Neural progenitor cell (in vitro differentiated cells): Measurements from ENCODE around the gene MCRIP2. TPM values are rescaled to one million over a fixed set of nuclear protein-coding genes. Genes with fewer than 3 reads are reported as not detected.

Experiments
- DNase-seq: peaks from one replicate; pipeline ENCODE4 v3.0.0-alpha.2; 2016; ENCODE audit warnings: low spot score
- H2AFZ ChIP-seq: fragments of 200-600 bp; sonication (generic); replicated peaks from 2 replicates; pipeline ENCODE4 v1.6.1; 2016; ENCODE audit warnings: antibody characterized with exemption
- H3F3A ChIP-seq: fragments of 200-600 bp; sonication (generic); 2 replicates; pipeline ENCODE4 v1.6.1; 2016; ENCODE audit warnings: antibody characterized with exemption, low read depth
- H3K27ac ChIP-seq: fragments of 200-600 bp; sonication (generic); 2 replicates; pipeline ENCODE4 v1.5.1; 2016; ENCODE audit warnings: mild to moderate bottlenecking
- H3K27me3 ChIP-seq: fragments of 200-600 bp; sonication (generic); 2 replicates; pipeline ENCODE4 v1.6.1; 2016; ENCODE audit warnings: mild to moderate bottlenecking, moderate library complexity
- H3K36me3 ChIP-seq: fragments of 200-600 bp; sonication (generic); 2 replicates; pipeline ENCODE4 v1.5.1; 2016
- H3K4me1 ChIP-seq: fragments of 200-600 bp; sonication (generic); 2 replicates; pipeline ENCODE4 v1.6.1; 2016; ENCODE audit warnings: mixed run types
- H3K4me2 ChIP-seq: fragments of 200-600 bp; sonication (generic); 2 replicates; pipeline ENCODE4 v1.6.1; 2016
- H3K4me3 ChIP-seq: fragments of 200-600 bp; sonication (generic); 2 replicates; pipeline ENCODE4 v1.5.1; 2016
- H3K79me2 ChIP-seq: fragments of 200-600 bp; sonication (generic); 2 replicates; pipeline ENCODE4 v1.6.1; 2016; ENCODE audit warnings: low read depth
- H3K9ac ChIP-seq: fragments of 200-600 bp; sonication (generic); 2 replicates; pipeline ENCODE4 v1.6.1; 2016
- H3K9me3 ChIP-seq: fragments of 200-600 bp; sonication (generic); 2 replicates; pipeline ENCODE4 v1.5.1; 2016; ENCODE audit warnings: low read depth
- H4K20me1 ChIP-seq: fragments of 200-600 bp; sonication (generic); 2 replicates; pipeline ENCODE4 v1.6.1; 2016; ENCODE audit warnings: low read depth
- H3K27ac Mint-ChIP-seq: 3 replicates; pipeline ENCODE4 v1.8.0; 2021; ENCODE audit warnings: mixed read lengths
- H3K27me3 Mint-ChIP-seq: 2 replicates; pipeline ENCODE4 v1.8.0; 2022; ENCODE audit warnings: low read depth, mild to moderate bottlenecking, inconsistent platforms, moderate library complexity, mixed read lengths; ENCODE audit not compliant: insufficient read depth
- H3K36me3 Mint-ChIP-seq: 3 replicates; pipeline ENCODE4 v1.8.0; 2021; ENCODE audit warnings: mixed read lengths
- H3K4me1 Mint-ChIP-seq: 3 replicates; pipeline ENCODE4 v1.8.0; 2021; ENCODE audit warnings: mixed read lengths
- H3K4me3 Mint-ChIP-seq: 3 replicates; pipeline ENCODE4 v1.8.0; 2021; ENCODE audit warnings: mild to moderate bottlenecking, moderate library complexity, mixed read lengths
- H3K9me3 Mint-ChIP-seq: 3 replicates; pipeline ENCODE4 v1.8.0; 2020; ENCODE audit warnings: mixed read lengths
- EZH2 ChIP-seq: fragments of 200-600 bp; sonication (generic); IDR thresholded peaks from 2 replicates; pipeline ENCODE4 v1.6.1; 2017; ENCODE audit warnings: antibody characterized with exemption, mild to moderate bottlenecking, moderate library complexity
- EZH2phosphoT487 ChIP-seq: fragments of 200-600 bp; sonication (generic); IDR thresholded peaks from 2 replicates; pipeline ENCODE4 v1.6.1; 2017; ENCODE audit warnings: antibody characterized with exemption
- total RNA-seq: library from RNA; depleted of rRNA; stranded (reverse); fragments of >200 nt; gene quantifications from 2 replicates; pipeline ENCODE4 v1.2.3, GENCODE V29; 2015; ENCODE audit warnings: low replicate concordance
- TF ChIP-seq, protein P1 (sequence below): fragments of 200-600 bp; sonication (generic); IDR thresholded peaks from 2 replicates; pipeline ENCODE4 v1.5.1; 2017; ENCODE audit warnings: antibody characterized with exemption, mild to moderate bottlenecking

Gene MCRIP2
- total RNA-seq, 1 donor from 2014 or later: 1.5 TPM

DNA sequence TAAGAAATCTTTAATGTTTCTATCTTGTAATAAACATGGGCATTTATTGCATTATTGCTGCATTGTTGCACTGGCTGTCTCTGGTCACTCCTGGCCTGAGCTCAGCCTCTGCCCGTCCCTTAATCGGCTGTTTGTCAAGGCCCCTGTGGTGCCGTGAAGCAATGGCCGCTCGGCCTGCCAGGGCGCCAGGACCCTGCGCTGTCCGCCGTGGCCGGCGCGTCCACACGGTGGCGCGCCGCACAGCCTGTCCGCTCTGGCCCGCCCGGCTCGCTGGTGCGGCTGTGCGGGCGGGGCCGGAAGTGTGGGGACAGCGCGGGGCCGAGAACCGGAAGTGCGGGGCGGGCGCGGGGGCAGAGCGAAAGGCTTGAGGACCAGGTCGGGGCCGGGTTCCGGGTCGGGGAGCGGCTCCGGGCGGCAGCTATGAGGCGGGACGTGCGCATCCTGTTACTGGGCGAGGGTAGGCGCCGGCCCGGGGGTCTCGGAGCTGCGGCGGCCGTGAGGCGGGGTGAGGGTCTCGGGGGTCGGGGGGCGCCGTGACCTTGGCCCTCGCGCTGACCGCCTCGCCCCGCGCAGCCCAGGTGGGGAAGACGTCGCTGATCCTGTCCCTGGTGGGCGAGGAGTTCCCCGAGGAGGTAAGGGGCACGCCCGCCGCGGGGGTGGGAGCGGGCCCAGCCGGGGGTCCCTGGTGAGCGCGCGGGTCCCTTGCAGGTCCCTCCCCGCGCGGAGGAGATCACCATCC is 26.3 kb downstream of the MCRIP2 start, which contains the start of gene RHOT2:
Gene RHOT2, plus strand, starts transcription at position 353 of the 739 bp plus-strand sequence. Its CDS starts 68 bp downstream, at position 421.
- peaks cover 3% of the 10 kb centered on the region for H3K4me1 Mint-ChIP-seq
- H3K27me3 Mint-ChIP-seq: peaks cover 4% of the 10 kb centered on the region
- H3K4me3 Mint-ChIP-seq: peak within 1 kb of the TSS; percentile 84
- peaks cover 2% of the 10 kb centered on the region for H3F3A ChIP-seq
- H3K27ac ChIP-seq: no peak within 1 kb of the TSS
- H3K36me3 Mint-ChIP-seq: no peaks in the 10 kb centered on the region
- peaks cover 8% of the 10 kb centered on the region for H3K4me1 ChIP-seq
- no peaks in the 10 kb centered on the region for H3K27me3 ChIP-seq
- TF ChIP-seq EZH2: no peak
- TF ChIP-seq, protein P1, sequence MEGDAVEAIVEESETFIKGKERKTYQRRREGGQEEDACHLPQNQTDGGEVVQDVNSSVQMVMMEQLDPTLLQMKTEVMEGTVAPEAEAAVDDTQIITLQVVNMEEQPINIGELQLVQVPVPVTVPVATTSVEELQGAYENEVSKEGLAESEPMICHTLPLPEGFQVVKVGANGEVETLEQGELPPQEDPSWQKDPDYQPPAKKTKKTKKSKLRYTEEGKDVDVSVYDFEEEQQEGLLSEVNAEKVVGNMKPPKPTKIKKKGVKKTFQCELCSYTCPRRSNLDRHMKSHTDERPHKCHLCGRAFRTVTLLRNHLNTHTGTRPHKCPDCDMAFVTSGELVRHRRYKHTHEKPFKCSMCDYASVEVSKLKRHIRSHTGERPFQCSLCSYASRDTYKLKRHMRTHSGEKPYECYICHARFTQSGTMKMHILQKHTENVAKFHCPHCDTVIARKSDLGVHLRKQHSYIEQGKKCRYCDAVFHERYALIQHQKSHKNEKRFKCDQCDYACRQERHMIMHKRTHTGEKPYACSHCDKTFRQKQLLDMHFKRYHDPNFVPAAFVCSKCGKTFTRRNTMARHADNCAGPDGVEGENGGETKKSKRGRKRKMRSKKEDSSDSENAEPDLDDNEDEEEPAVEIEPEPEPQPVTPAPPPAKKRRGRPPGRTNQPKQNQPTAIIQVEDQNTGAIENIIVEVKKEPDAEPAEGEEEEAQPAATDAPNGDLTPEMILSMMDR: peak; percentile 93
- TF ChIP-seq EZH2phosphoT487: no peak
- no peaks in the 10 kb centered on the region for H3K9me3 Mint-ChIP-seq
- peaks cover 22% of the 10 kb centered on the region for H4K20me1 ChIP-seq
- peak within 1 kb of the TSS; percentile 73 for H3K9ac ChIP-seq
- no peaks in the 10 kb centered on the region for H3K36me3 ChIP-seq
- H3K79me2 ChIP-seq: peaks cover 15% of the 10 kb centered on the region
- no peak within 1 kb of the TSS for H3K27ac Mint-ChIP-seq
- H3K4me3 ChIP-seq: peak within 1 kb of the TSS; percentile 89
- peak within 1 kb of the TSS; percentile 90 for H3K4me2 ChIP-seq
- no peak within 1 kb of the TSS for H2AFZ ChIP-seq
- H3K9me3 ChIP-seq: no peaks in the 10 kb centered on the region
- DNase-seq: peak; percentile 98

DNA sequence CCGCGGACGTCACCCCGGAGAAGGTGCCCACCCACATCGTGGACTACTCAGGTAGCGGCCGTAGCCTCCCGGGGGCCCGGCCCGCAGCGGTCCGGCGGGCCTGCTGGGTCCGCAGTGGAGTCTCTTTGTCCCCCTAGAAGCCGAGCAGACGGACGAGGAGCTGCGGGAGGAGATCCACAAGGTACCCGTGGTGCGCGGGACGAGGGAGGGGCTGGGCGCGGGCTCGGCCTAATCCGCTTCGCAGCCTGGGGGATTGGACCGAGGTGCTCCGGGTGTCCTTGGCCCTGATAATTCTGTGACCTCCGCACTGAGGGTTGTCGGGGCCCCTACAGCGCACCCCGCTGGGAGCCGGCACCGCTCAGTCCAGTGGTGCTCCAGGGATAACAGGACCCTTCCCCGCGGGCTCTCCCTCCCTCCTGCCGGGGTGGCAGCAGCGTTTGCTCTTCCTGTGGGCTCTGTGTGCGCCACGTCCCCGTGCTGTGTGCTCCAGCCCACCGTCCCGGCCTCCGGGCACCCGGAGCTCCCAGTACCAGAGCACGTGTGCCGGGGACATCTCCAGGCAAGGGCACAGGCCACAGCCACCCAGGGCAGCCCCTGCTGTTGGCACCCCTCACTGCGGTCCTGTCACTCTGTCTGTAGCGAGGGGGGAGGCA is 27.0 kb downstream of the MCRIP2 start:
- H3K27ac ChIP-seq: no peak overlapping the region
- H3K79me2 ChIP-seq: peaks cover 15% of the 10 kb centered on the region
- H3K36me3 Mint-ChIP-seq: no peaks in the 10 kb centered on the region
- H3F3A ChIP-seq: peaks cover 7% of the 10 kb centered on the region
- peaks cover 3% of the 10 kb centered on the region for H3K4me1 Mint-ChIP-seq
- peak overlapping the region; percentile 90 for H3K4me2 ChIP-seq
- H3K27ac Mint-ChIP-seq: no peak overlapping the region
- TF ChIP-seq, protein P1: no peak
- TF ChIP-seq EZH2 (no peak), EZH2phosphoT487 (no peak)
- no peaks in the 10 kb centered on the region for H3K27me3 ChIP-seq
- H3K9ac ChIP-seq: peak overlapping the region; percentile 73
- H3K9me3 Mint-ChIP-seq: no peaks in the 10 kb centered on the region
- peaks cover 2% of the 10 kb centered on the region for H3K27me3 Mint-ChIP-seq
- H4K20me1 ChIP-seq: peaks cover 23% of the 10 kb centered on the region
- peak; percentile 53 for DNase-seq
- H3K9me3 ChIP-seq: no peaks in the 10 kb centered on the region
- H3K4me3 ChIP-seq: peak overlapping the region; percentile 89
- H2AFZ ChIP-seq: no peak overlapping the region
- H3K4me3 Mint-ChIP-seq: peak overlapping the region; percentile 84
- H3K4me1 ChIP-seq: peaks cover 8% of the 10 kb centered on the region
- no peaks in the 10 kb centered on the region for H3K36me3 ChIP-seq

GRCh38 chr16:669666-670065 is 28.0 kb downstream of the MCRIP2 start:
- Mint-ChIP-seq H3K9me3 (no peaks in the 10 kb centered on the region), H3K27ac (no peak overlapping the region), H3K4me3 (peak overlapping the region; percentile 84), H3K27me3 (peaks cover 3% of the 10 kb centered on the region), H3K4me1 (peaks cover 3% of the 10 kb centered on the region), H3K36me3 (no peaks in the 10 kb centered on the region)
- no peak overlapping the region for H3K4me2 ChIP-seq
- H3K36me3 ChIP-seq: no peaks in the 10 kb centered on the region
- DNase-seq: no peak
- H3K4me3 ChIP-seq: no peak overlapping the region
- no peak overlapping the region for H3K27ac ChIP-seq
- peaks cover 8% of the 10 kb centered on the region for H3K4me1 ChIP-seq
- H4K20me1 ChIP-seq: peaks cover 33% of the 10 kb centered on the region
- H3K79me2 ChIP-seq: peaks cover 15% of the 10 kb centered on the region
- H2AFZ ChIP-seq: no peak overlapping the region
- H3K9ac ChIP-seq: no peak overlapping the region
- H3K27me3 ChIP-seq: no peaks in the 10 kb centered on the region
- H3K9me3 ChIP-seq: no peaks in the 10 kb centered on the region
- TF ChIP-seq EZH2phosphoT487: no peak
- no peak for TF ChIP-seq EZH2
- TF ChIP-seq, protein P1: no peak
- H3F3A ChIP-seq: peaks cover 16% of the 10 kb centered on the region
